AG09319 (cell line): ENCODE measurements around the gene DEPDC4.
"Not testable (repeated sequence)": the region's sequence is repeated elsewhere in the genome, so short reads cannot be mapped to it uniquely, and the experiment has no call there.

Experiments
- DNase-seq: peaks from one replicate; pipeline ENCODE4 v3.0.0-alpha.2; 2010; ENCODE audit warnings: low read depth; ENCODE audit errors: extremely low read depth
- CTCF ChIP-seq: IDR thresholded peaks from 2 replicates; pipeline ENCODE4 v1.5.1; 2011; ENCODE audit warnings: low read depth, mild to moderate bottlenecking, inconsistent platforms, low read length, moderate library complexity

DEPDC4 gene

GRCh38 chr12:100267603-100268281 lies 863 bp upstream of the DEPDC4 start:
- DNase-seq: no peak

GRCh38 chr12:100266585-100266834 lies 369 bp downstream of the DEPDC4 start:
- DNase-seq: no peak
- no peak for TF ChIP-seq CTCF

More at GRCh38 chr12:100267603-100268281, 863 bp upstream of the DEPDC4 start:
- no peak for TF ChIP-seq CTCF

GRCh38 chr12:100265732-100266584 lies 921 bp downstream of the DEPDC4 start:
- no peak for DNase-seq
- no peak for TF ChIP-seq CTCF

GRCh38 chr12:100265107-100265506 lies 1.8 kb downstream of the DEPDC4 start:
- DNase-seq: not testable (repeated sequence)

- TF ChIP-seq CTCF: no peak
- no peak for DNase-seq
Observed at GRCh38 chr12:100263131-100263530, 3.7 kb downstream of the DEPDC4 start.

GRCh38 chr12:100258127-100258526 lies 8.8 kb downstream of the DEPDC4 start:
- no peak for TF ChIP-seq CTCF
- no peak for DNase-seq

- no peak for TF ChIP-seq CTCF
- no peak for DNase-seq
Observed at GRCh38 chr12:100254876-100255275, 12.0 kb downstream of the DEPDC4 start.
